ENCODE results near the gene SLC2A10.

SLC2A10 gene

DNA sequence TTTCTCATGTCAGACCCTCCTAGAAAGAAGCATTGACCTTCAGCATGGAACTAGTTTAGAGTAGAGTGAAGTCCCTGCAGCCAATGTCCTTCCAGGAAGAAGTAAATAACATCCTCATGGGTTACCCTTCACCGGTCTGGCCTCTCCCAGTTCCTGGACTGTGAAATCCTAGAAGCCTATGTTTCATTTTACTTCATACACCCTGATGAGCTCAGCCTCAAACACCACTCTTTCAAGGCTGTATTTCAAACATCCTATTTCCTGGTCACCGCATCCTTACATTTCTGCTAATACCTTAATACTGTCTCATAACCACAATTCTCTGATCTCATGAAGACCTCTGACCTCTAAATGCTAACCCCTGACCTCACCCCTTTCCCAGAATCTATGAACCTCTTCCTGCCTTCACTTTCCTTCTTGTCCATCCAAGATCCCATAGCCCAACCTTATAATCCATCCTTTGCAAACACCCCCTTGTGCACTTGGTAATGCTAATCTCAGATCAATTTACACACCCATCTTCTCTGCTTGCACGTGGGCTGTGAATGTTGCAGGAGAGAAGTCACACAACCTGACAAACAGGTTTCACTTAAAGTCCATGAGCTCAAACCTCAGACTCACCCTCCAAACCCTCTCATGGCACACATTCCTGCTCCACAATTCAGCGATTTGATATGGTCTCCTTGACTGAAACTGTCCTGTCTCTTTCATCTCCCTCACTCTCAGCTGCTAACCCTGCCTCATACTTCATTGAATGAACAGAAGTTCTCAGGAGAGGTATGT is 30.2 kb downstream of the SLC2A10 start:
- Histone ChIP-seq H3K4me3 (ENCODE audit: severe bottlenecking) (no peak overlapping the region), H3K4me1 (ENCODE audit: insufficient read depth, poor library complexity, severe bottlenecking) (peaks cover 15% of the 10 kb centered on the region), H3K36me3 (ENCODE audit: low read depth) (no peaks in the 10 kb centered on the region), H3K27me3 (ENCODE audit: insufficient read depth, poor library complexity, severe bottlenecking) (no peaks in the 10 kb centered on the region), H3K27ac (ENCODE audit: poor library complexity, severe bottlenecking) (peak overlapping the region; percentile 22), H3K9me3 (ENCODE audit: severe bottlenecking) (no peaks in the 10 kb centered on the region)
- ATAC-seq (ENCODE audit: low read depth) (peak; percentile 87), DNase-seq (ENCODE audit: low spot score) (no peak)
- TF ChIP-seq, protein P1, sequence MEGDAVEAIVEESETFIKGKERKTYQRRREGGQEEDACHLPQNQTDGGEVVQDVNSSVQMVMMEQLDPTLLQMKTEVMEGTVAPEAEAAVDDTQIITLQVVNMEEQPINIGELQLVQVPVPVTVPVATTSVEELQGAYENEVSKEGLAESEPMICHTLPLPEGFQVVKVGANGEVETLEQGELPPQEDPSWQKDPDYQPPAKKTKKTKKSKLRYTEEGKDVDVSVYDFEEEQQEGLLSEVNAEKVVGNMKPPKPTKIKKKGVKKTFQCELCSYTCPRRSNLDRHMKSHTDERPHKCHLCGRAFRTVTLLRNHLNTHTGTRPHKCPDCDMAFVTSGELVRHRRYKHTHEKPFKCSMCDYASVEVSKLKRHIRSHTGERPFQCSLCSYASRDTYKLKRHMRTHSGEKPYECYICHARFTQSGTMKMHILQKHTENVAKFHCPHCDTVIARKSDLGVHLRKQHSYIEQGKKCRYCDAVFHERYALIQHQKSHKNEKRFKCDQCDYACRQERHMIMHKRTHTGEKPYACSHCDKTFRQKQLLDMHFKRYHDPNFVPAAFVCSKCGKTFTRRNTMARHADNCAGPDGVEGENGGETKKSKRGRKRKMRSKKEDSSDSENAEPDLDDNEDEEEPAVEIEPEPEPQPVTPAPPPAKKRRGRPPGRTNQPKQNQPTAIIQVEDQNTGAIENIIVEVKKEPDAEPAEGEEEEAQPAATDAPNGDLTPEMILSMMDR (IDR thresholded peaks at IDR 0.05; ENCODE audit: poor library complexity, severe bottlenecking): no peak

DNA sequence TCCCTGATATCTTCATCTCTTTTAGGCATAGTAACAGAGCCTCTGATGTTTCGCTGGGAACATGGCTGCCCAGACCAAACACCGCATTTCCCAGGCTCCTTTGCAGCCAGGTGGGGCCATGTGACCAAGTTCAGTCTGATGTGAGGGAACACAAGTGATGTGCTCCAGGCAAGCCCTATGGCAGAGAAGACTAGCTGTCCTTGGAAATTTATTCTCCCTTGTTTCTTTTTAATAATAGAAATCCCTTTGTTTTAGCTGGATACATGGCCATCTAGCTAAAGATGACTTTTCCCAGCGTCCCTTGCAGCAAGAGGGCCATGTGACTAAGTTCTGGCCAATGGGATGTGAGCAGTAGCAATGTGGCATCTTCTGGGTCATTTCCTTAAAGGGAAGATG is 30.8 kb downstream of the SLC2A10 start:
- Histone ChIP-seq H3K4me3 (ENCODE audit: severe bottlenecking) (no peak overlapping the region), H3K27ac (ENCODE audit: poor library complexity, severe bottlenecking) (peak overlapping the region; percentile 22), H3K4me1 (ENCODE audit: insufficient read depth, poor library complexity, severe bottlenecking) (peaks cover 15% of the 10 kb centered on the region), H3K27me3 (ENCODE audit: insufficient read depth, poor library complexity, severe bottlenecking) (no peaks in the 10 kb centered on the region), H3K9me3 (ENCODE audit: severe bottlenecking) (no peaks in the 10 kb centered on the region), H3K36me3 (ENCODE audit: low read depth) (no peaks in the 10 kb centered on the region)
- no peak for DNase-seq (ENCODE audit: low spot score)
- ATAC-seq (ENCODE audit: low read depth): no peak; the same call in 2 of the 3 replicates
- TF ChIP-seq, protein P1 (IDR thresholded peaks at IDR 0.05; ENCODE audit: poor library complexity, severe bottlenecking): no peak

DNA sequence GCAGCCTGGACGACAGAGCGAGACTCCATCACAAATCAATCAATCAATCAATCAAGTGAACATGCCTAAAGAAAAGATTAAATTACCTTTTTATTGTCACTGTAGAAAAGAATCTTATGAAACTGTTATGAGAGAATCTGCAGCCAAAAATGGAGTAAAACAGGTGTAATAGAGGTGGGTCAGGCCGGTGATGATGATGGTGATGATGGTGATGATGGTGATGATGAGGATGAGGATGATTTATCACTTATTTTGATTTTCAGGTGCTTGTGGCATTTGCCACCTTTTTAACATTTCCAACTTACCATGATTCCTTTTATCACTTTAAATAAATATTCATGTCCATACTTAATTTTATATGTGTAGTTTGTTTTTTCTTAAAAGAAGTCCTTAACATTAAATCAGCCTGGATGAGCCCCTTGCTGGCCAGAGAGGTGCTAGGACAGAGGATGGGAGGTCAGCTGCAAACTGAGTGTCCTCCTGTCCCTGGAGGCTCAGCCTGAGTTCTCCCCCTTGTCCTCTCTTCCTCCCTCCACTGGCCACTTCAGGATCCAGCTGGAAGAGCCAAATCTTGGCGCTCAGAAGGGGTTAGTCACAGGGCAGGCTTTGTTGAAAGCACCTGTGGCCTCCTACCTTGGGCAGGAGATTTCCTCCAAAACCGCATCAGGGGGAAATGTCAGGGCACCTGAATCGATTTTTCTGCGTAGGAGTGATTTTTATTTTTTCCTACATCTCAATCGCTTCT is 32.6 kb downstream of the SLC2A10 start:
- Histone ChIP-seq H3K27me3 (ENCODE audit: insufficient read depth, poor library complexity, severe bottlenecking) (no peaks in the 10 kb centered on the region), H3K27ac (ENCODE audit: poor library complexity, severe bottlenecking) (no peak overlapping the region), H3K9me3 (ENCODE audit: severe bottlenecking) (no peaks in the 10 kb centered on the region), H3K4me1 (ENCODE audit: insufficient read depth, poor library complexity, severe bottlenecking) (peaks cover 20% of the 10 kb centered on the region), H3K36me3 (ENCODE audit: low read depth) (no peaks in the 10 kb centered on the region), H3K4me3 (ENCODE audit: severe bottlenecking) (no peak overlapping the region)
- DNase-seq (ENCODE audit: low spot score) (no peak), ATAC-seq (ENCODE audit: low read depth) (no peak)
- TF ChIP-seq, protein P1 (IDR thresholded peaks at IDR 0.05; ENCODE audit: poor library complexity, severe bottlenecking): no peak

DNA sequence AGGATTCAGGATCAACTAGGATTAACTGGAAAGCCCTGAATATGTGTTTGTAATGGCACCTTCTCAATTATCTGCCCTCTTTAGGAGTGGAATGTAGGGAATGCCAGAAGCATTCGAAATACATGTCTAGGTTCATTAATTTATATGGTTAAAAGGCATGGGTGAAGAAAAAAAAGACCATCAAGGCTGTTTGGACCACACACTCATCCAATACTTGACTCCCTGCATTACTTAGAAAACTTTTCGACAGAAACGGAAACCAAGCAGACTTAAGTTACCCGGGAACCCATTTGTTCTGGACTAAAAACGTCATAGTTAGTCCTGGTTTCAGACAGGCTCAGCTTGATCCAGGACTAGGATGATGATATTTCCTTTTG is 33.2 kb downstream of the SLC2A10 start:
- H3K9me3 ChIP-seq (ENCODE audit: severe bottlenecking): no peaks in the 10 kb centered on the region

More for the DNA sequence above, 33.2 kb downstream of the SLC2A10 start:
- TF ChIP-seq, protein P1 (IDR thresholded peaks at IDR 0.05; ENCODE audit: poor library complexity, severe bottlenecking): no peak
- peaks cover 25% of the 10 kb centered on the region for H3K4me1 ChIP-seq (ENCODE audit: insufficient read depth, poor library complexity, severe bottlenecking)
- ATAC-seq (ENCODE audit: low read depth): no peak
- DNase-seq (ENCODE audit: low spot score): no peak
- H3K27ac ChIP-seq (ENCODE audit: poor library complexity, severe bottlenecking): no peak overlapping the region
- no peak overlapping the region for H3K4me3 ChIP-seq (ENCODE audit: severe bottlenecking)
- no peaks in the 10 kb centered on the region for H3K36me3 ChIP-seq (ENCODE audit: low read depth)
- H3K27me3 ChIP-seq (ENCODE audit: insufficient read depth, poor library complexity, severe bottlenecking): no peaks in the 10 kb centered on the region
